ENCODE results near the gene STEAP1.

DNA sequence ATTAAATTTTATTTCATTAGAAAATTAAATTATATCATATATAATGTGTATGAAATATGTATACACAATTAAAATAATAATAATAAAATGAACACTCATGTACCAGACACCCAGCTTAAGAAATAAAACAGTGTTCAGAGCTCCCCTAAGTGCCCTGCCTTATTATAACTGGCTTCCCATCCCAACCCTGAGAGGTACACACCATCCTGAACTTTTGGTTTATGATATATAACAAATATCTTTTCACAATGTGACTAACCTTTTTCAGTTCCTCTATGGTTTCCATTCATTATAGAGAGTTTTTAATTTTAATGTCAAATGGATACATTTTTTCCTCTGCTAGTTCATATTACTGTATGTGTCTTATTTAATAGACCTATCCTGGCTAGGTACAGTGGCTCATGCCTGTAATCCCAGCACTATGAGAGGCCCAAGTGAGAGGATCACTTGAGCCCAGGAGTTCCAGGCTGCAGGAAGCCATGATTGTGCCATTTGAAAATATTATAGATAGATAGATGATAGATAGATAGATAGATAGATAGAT lies 33.3 kb downstream of the STEAP1 start:
- no peak for TF ChIP-seq CTCF (IDR thresholded peaks at IDR 0.05; ENCODE audit: low read depth, low read length)
- TF ChIP-seq POLR2A (IDR thresholded peaks at IDR 0.05; ENCODE audit: extremely low read depth, insufficient read length) = no peak
- no peak for TF ChIP-seq MYC (IDR thresholded peaks at IDR 0.05; ENCODE audit: low read depth, low read length)
- TF ChIP-seq, protein P1, sequence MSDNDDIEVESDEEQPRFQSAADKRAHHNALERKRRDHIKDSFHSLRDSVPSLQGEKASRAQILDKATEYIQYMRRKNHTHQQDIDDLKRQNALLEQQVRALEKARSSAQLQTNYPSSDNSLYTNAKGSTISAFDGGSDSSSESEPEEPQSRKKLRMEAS (IDR thresholded peaks at IDR 0.05; ENCODE audit: low read depth, low read length) = no peak
